SK-N-SH (cell line): ENCODE data around the gene CLIC4. TPM values are rescaled to one million over a fixed set of nuclear protein-coding genes. Genes with fewer than 3 reads are reported as not detected.

Experiments used
- CTCF ChIA-PET: fragments of 300-600, 350-600 bp; formaldehyde crosslinking; extraction: SDS; loops from one replicate; lab custom pipeline; 2021; lab: Yijun Ruan, JAX
- POLR2A ChIA-PET: fragments of 350-600 bp; sonication (Branson Sonifier 250); formaldehyde crosslinking; extraction: SDS; loops from one replicate; lab custom pipeline; 2020; ENCODE audit warnings: antibody characterized with exemption, inconsistent platforms; lab: Yijun Ruan, JAX
- DNase-seq: peaks from one replicate; pipeline ENCODE4 v3.0.0; 2012
- H2AFZ ChIP-seq: fragments of 200-600 bp; sonication (generic); 2 replicates; pipeline ENCODE4 v1.8.1; 2016; ENCODE audit warnings: antibody characterized with exemption, mild to moderate bottlenecking, low read depth
- H3F3A ChIP-seq: fragments of 200-600 bp; sonication (generic); replicated peaks from 2 replicates; pipeline ENCODE3; 2016; ENCODE audit warnings: antibody characterized with exemption, mild to moderate bottlenecking; ENCODE audit not compliant: insufficient read depth
- H3K27ac ChIP-seq, 2 experiments: fragments of 200-500 bp in 1 of 2; fragments of 200-600 bp in 1 of 2; sonication (Bioruptor generic) in 1 of 2; sonication (generic), shearing (Covaris generic) in 1 of 2; 2 replicates each; pipeline versions ENCODE4 v1.5.1 to v1.6.1; 2014 to 2016; ENCODE audit warnings: low read depth in 2 of 2, inconsistent platforms in 1 of 2, low read length in 1 of 2, mild to moderate bottlenecking in 1 of 2, mixed read lengths in 1 of 2
- H3K27me3 ChIP-seq: fragments of 200-600 bp; sonication (generic), shearing (Covaris generic); 2 replicates; pipeline ENCODE4 v1.6.1; 2016; ENCODE audit warnings: mixed run types; ENCODE audit not compliant: insufficient read depth
- H3K36me3 ChIP-seq, 2 experiments: fragments of 200-500 bp in 1 of 2; fragments of 200-600 bp in 1 of 2; sonication (Bioruptor generic) in 1 of 2; sonication (generic) in 1 of 2; replicated peaks in 1 of 2; 2 replicates each; pipeline versions ENCODE3 to v1.5.1; 2014 to 2016; ENCODE audit warnings: low read length in 1 of 2, mild to moderate bottlenecking in 1 of 2; ENCODE audit not compliant: insufficient read depth in 2 of 2, control insufficient read depth in 1 of 2
- H3K4me1 ChIP-seq, 2 experiments: fragments of 200-500 bp in 1 of 2; fragments of 200-600 bp in 1 of 2; sonication (Bioruptor generic) in 1 of 2; sonication (generic), shearing (Covaris generic) in 1 of 2; 2 replicates each; pipeline versions ENCODE4 v1.5.1 to v1.6.1; 2014 to 2016; ENCODE audit warnings: low read depth in 1 of 2, low read length in 1 of 2, mixed run types in 1 of 2; ENCODE audit not compliant: insufficient read depth in 2 of 2, control insufficient read depth in 1 of 2
- H3K4me2 ChIP-seq: fragments of 200-600 bp; sonication (generic), shearing (Covaris generic); 2 replicates; pipeline ENCODE4 v1.6.1; 2017; ENCODE audit warnings: mixed run types
- H3K4me3 ChIP-seq, 2 experiments: fragments of 200-500 bp in 1 of 2; fragments of 200-600 bp in 1 of 2; sonication (Bioruptor generic) in 1 of 2; sonication (generic), shearing (Covaris generic) in 1 of 2; 2 replicates each; pipeline versions ENCODE4 v1.5.1 to v1.8.1; 2014 to 2016; ENCODE audit warnings: low read depth in 2 of 2, inconsistent platforms in 1 of 2, low read length in 1 of 2, mild to moderate bottlenecking in 1 of 2, mixed read lengths in 1 of 2, moderate library complexity in 1 of 2
- H3K79me2 ChIP-seq: fragments of 200-600 bp; sonication (generic); 2 replicates; pipeline ENCODE4 v1.8.1; 2017; ENCODE audit warnings: mild to moderate bottlenecking; ENCODE audit not compliant: insufficient read depth
- H3K9ac ChIP-seq: fragments of 200-600 bp; sonication (generic); 2 replicates; pipeline ENCODE4 v1.6.1; 2017; ENCODE audit warnings: mixed run types
- H3K9me2 ChIP-seq: fragments of 200-600 bp; sonication (generic); 2 replicates; pipeline ENCODE4 v1.6.1; 2017; ENCODE audit warnings: mixed run types
- H3K9me3 ChIP-seq: fragments of 200-600 bp; sonication (generic); 2 replicates; pipeline ENCODE4 v1.6.1; 2017; ENCODE audit warnings: mixed run types, mild to moderate bottlenecking, moderate library complexity
- H4K20me1 ChIP-seq: fragments of 200-600 bp; sonication (generic); 2 replicates; pipeline ENCODE4 v1.6.1; 2017; ENCODE audit warnings: mild to moderate bottlenecking, mixed run types; ENCODE audit not compliant: insufficient read depth
- EP300 ChIP-seq, 2 experiments: IDR thresholded peaks; 2 replicates each; pipeline versions ENCODE4 v1.4.0 to v1.6.1; 2012; ENCODE audit warnings: borderline replicate concordance in 1 of 2, low read depth in 1 of 2, low read length in 1 of 2
- FOXJ3 ChIP-seq: sonication (generic); formaldehyde crosslinking; IDR thresholded peaks from 2 replicates; pipeline ENCODE4 v1.5.1; 2020; ENCODE audit warnings: mild to moderate bottlenecking, missing genetic modification reagents
- FOXM1 ChIP-seq: IDR thresholded peaks from 2 replicates; pipeline ENCODE4 v1.4.0; 2012; ENCODE audit warnings: low read depth, mild to moderate bottlenecking
- GABPA ChIP-seq: IDR thresholded peaks from 2 replicates; pipeline ENCODE4 v1.4.0; 2012; ENCODE audit warnings: low read depth, mild to moderate bottlenecking
- MXI1 ChIP-seq: IDR thresholded peaks from 2 replicates; pipeline ENCODE4 v1.6.1; 2012; ENCODE audit warnings: mild to moderate bottlenecking, low read depth, low read length, improper control_type of control experiment
- NFIC ChIP-seq: IDR thresholded peaks from 2 replicates; pipeline ENCODE4 v1.4.0; 2012; ENCODE audit warnings: borderline replicate concordance
- PBX3 ChIP-seq: IDR thresholded peaks from 2 replicates; pipeline ENCODE4; 2012
- POLR2AphosphoS5 ChIP-seq: IDR thresholded peaks from 2 replicates; pipeline ENCODE4 v1.6.1; 2012; ENCODE audit warnings: low read depth, low read length
- RCOR1 ChIP-seq: fragments of 150-350 bp; IDR thresholded peaks from 2 replicates; pipeline ENCODE4 v1.6.1; 2017; ENCODE audit warnings: antibody characterized with exemption, low read length
- RFX5 ChIP-seq: IDR thresholded peaks from 2 replicates; pipeline ENCODE4 v1.6.1; 2012; ENCODE audit warnings: mild to moderate bottlenecking, improper control_type of control experiment, low read length
- RXRA ChIP-seq: IDR thresholded peaks from 2 replicates; pipeline ENCODE4 v1.4.0; 2012; ENCODE audit warnings: low read depth, mild to moderate bottlenecking, borderline replicate concordance
- TCF12 ChIP-seq: IDR thresholded peaks from 2 replicates; pipeline ENCODE4 v1.4.0; 2012
- TEAD4 ChIP-seq: IDR thresholded peaks from 2 replicates; pipeline ENCODE4 v1.4.0; 2012; ENCODE audit warnings: mild to moderate bottlenecking, borderline replicate concordance; ENCODE audit not compliant: insufficient read depth
- WGBS: methylation state at CpG from one replicate; pipeline ENCODE4 v1.1.6; 2017; ENCODE audit warnings: low lambda C conversion rate; 5-methylcytosine and 5-hydroxymethylcytosine counted together
- polyA plus RNA-seq, 3 experiments: library from polyadenylated mRNA; depleted of rRNA; stranded (reverse); fragments of >200 nt; gene quantifications; 2 replicates each; pipeline ENCODE4 v1.2.3, GENCODE V29; 2012
- TF ChIP-seq, protein P1 (sequence below): IDR thresholded peaks from 2 replicates; pipeline ENCODE4 v1.6.1; 2012; ENCODE audit warnings: mild to moderate bottlenecking, low read depth, low read length, moderate library complexity
- TF ChIP-seq, protein P2 (sequence below): IDR thresholded peaks from 2 replicates; pipeline ENCODE4 v1.4.0; 2012; ENCODE audit warnings: low read depth, borderline replicate concordance
- TF ChIP-seq, protein P3 (sequence below): IDR thresholded peaks from 2 replicates; pipeline ENCODE4 v1.4.0; 2012; ENCODE audit warnings: low read depth
- TF ChIP-seq, protein P4 (sequence below): IDR thresholded peaks from 2 replicates; pipeline ENCODE4 v1.4.0; 2012; ENCODE audit warnings: low read depth, borderline replicate concordance
- TF ChIP-seq, protein P5 (sequence below): fragments of 150-350 bp; IDR thresholded peaks from 2 replicates; pipeline ENCODE4 v1.6.1; 2016; ENCODE audit warnings: mild to moderate bottlenecking, low read depth, low read length

The CLIC4 gene
- polyA plus RNA-seq, 1 of the 3 experiments (the other 2 are of a cell fraction) = 66.4 TPM

- Histone ChIP-seq H3K4me2 (no peak overlapping the region), H3K36me3 (no peaks in the 10 kb centered on the region), H3K27ac (no peak overlapping the region), H3K4me3 (no peak overlapping the region), H3K79me2 (no peaks in the 10 kb centered on the region), H3K9ac (no peak overlapping the region), H4K20me1 (no peaks in the 10 kb centered on the region), H3K9me3 (peaks cover 12% of the 10 kb centered on the region), H3K9me2 (no peaks in the 10 kb centered on the region), H3K4me1 (no peaks in the 10 kb centered on the region), H3F3A (no peaks in the 10 kb centered on the region), H3K27me3 (no peaks in the 10 kb centered on the region), H2AFZ (no peak overlapping the region)
- ChIA-PET CTCF (interaction anchor here (1.3 to 5.1 kb wide), 3 partner anchors 11 to 38 kb away, joined by 3 to 31 read pairs (median 3); no protein-coding TSS in a partner anchor), POLR2A (no interaction called here)
- WGBS = 60% methylated on average over 1 of the region's 1 CpG
- TF ChIP-seq, protein P1, sequence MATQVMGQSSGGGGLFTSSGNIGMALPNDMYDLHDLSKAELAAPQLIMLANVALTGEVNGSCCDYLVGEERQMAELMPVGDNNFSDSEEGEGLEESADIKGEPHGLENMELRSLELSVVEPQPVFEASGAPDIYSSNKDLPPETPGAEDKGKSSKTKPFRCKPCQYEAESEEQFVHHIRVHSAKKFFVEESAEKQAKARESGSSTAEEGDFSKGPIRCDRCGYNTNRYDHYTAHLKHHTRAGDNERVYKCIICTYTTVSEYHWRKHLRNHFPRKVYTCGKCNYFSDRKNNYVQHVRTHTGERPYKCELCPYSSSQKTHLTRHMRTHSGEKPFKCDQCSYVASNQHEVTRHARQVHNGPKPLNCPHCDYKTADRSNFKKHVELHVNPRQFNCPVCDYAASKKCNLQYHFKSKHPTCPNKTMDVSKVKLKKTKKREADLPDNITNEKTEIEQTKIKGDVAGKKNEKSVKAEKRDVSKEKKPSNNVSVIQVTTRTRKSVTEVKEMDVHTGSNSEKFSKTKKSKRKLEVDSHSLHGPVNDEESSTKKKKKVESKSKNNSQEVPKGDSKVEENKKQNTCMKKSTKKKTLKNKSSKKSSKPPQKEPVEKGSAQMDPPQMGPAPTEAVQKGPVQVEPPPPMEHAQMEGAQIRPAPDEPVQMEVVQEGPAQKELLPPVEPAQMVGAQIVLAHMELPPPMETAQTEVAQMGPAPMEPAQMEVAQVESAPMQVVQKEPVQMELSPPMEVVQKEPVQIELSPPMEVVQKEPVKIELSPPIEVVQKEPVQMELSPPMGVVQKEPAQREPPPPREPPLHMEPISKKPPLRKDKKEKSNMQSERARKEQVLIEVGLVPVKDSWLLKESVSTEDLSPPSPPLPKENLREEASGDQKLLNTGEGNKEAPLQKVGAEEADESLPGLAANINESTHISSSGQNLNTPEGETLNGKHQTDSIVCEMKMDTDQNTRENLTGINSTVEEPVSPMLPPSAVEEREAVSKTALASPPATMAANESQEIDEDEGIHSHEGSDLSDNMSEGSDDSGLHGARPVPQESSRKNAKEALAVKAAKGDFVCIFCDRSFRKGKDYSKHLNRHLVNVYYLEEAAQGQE = no peak
- TF ChIP-seq POLR2AphosphoS5 (no peak), FOXM1 (no peak), TEAD4 (no peak), GABPA (no peak), FOXJ3 (CRISPR knock-in tag) (no peak), RXRA (no peak), PBX3 (no peak), NFIC (no peak), MXI1 (no peak), RFX5 (no peak), EP300 (IDR thresholded peaks at IDR 0.05; ENCODE audit: borderline replicate concordance in 1 of 2, low read depth in 1 of 2, low read length in 1 of 2) (no peak), RCOR1 (no peak), TCF12 (no peak)
- TF ChIP-seq, protein P2, sequence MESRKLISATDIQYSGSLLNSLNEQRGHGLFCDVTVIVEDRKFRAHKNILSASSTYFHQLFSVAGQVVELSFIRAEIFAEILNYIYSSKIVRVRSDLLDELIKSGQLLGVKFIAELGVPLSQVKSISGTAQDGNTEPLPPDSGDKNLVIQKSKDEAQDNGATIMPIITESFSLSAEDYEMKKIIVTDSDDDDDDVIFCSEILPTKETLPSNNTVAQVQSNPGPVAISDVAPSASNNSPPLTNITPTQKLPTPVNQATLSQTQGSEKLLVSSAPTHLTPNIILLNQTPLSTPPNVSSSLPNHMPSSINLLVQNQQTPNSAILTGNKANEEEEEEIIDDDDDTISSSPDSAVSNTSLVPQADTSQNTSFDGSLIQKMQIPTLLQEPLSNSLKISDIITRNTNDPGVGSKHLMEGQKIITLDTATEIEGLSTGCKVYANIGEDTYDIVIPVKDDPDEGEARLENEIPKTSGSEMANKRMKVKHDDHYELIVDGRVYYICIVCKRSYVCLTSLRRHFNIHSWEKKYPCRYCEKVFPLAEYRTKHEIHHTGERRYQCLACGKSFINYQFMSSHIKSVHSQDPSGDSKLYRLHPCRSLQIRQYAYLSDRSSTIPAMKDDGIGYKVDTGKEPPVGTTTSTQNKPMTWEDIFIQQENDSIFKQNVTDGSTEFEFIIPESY = no peak
- TF ChIP-seq, protein P3, sequence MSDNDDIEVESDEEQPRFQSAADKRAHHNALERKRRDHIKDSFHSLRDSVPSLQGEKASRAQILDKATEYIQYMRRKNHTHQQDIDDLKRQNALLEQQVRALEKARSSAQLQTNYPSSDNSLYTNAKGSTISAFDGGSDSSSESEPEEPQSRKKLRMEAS = no peak
- TF ChIP-seq, protein P4, sequence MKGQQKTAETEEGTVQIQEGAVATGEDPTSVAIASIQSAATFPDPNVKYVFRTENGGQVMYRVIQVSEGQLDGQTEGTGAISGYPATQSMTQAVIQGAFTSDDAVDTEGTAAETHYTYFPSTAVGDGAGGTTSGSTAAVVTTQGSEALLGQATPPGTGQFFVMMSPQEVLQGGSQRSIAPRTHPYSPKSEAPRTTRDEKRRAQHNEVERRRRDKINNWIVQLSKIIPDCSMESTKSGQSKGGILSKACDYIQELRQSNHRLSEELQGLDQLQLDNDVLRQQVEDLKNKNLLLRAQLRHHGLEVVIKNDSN = no peak
- TF ChIP-seq, protein P5, sequence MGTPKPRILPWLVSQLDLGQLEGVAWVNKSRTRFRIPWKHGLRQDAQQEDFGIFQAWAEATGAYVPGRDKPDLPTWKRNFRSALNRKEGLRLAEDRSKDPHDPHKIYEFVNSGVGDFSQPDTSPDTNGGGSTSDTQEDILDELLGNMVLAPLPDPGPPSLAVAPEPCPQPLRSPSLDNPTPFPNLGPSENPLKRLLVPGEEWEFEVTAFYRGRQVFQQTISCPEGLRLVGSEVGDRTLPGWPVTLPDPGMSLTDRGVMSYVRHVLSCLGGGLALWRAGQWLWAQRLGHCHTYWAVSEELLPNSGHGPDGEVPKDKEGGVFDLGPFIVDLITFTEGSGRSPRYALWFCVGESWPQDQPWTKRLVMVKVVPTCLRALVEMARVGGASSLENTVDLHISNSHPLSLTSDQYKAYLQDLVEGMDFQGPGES = no peak
- DNase-seq = no peak
These were observed 141.0 kb downstream of the CLIC4 start for GRCh38 chr1:24886241-24886640.
